HCT116 (cell line): ENCODE results near the gene ANO2.

Experiments used
- CBX3 ChIP-seq: IDR thresholded peaks from 2 replicates; pipeline ENCODE4 v1.6.1; 2012; ENCODE audit warnings: low read depth
- CTCF ChIP-seq, 3 experiments: fragments of 200-600 bp in 1 of 3; sonication (generic) in 1 of 3; IDR thresholded peaks in 2 of 3; conservative IDR thresholded peaks in 1 of 3; 2 replicates each; pipeline ENCODE4 v1.5.1; 2012 to 2017; ENCODE audit warnings: low read depth in 2 of 3, low read length in 2 of 3, antibody characterized with exemption in 1 of 3, borderline replicate concordance in 1 of 3, control low read depth in 1 of 3, mild to moderate bottlenecking in 1 of 3, mixed read lengths in 1 of 3, mixed run types in 1 of 3, moderate library complexity in 1 of 3; ENCODE audit not compliant: insufficient read depth in 1 of 3
- EZH2 ChIP-seq: fragments of 200-600 bp; sonication (generic); IDR thresholded peaks from 2 replicates; pipeline ENCODE4 v1.6.1; 2017; ENCODE audit warnings: antibody characterized with exemption, mixed run types
- EZH2phosphoT487 ChIP-seq: fragments of 200-600 bp; IDR thresholded peaks from 2 replicates; pipeline ENCODE4 v1.6.1; 2018; ENCODE audit warnings: antibody characterized with exemption, borderline replicate concordance
- FOSL1 ChIP-seq: IDR thresholded peaks from 2 replicates; pipeline ENCODE4 v1.6.1; 2012; ENCODE audit warnings: low read depth
- JUND ChIP-seq: IDR thresholded peaks from 2 replicates; pipeline ENCODE4 v1.6.1; 2012
- MAX ChIP-seq: IDR thresholded peaks from 2 replicates; pipeline ENCODE4 v1.6.1; 2012
- POLR2A ChIP-seq: IDR thresholded peaks from 2 replicates; pipeline ENCODE4 v1.7.0; 2011; ENCODE audit warnings: borderline replicate concordance; ENCODE audit not compliant: insufficient read depth, insufficient read length; ENCODE audit errors: extremely low read depth
- POLR2AphosphoS5 ChIP-seq: IDR thresholded peaks from 2 replicates; pipeline ENCODE4 v1.6.1; 2011; ENCODE audit warnings: mild to moderate bottlenecking, low read depth, low read length, moderate library complexity
- ZNF274 ChIP-seq: fragments of 200-500 bp; sonication (Bioruptor generic); IDR thresholded peaks from 2 replicates; pipeline ENCODE4 v1.6.1; 2014; ENCODE audit warnings: mild to moderate bottlenecking, low read depth, low read length, inconsistent platforms

- TF ChIP-seq POLR2A (no peak), JUND (no peak), FOSL1 (no peak), POLR2AphosphoS5 (no peak), CTCF (IDR thresholded peaks at IDR 0.05 in 2 of 3, conservative IDR thresholded peaks at IDR 0.05 in 1 of 3; ENCODE audit: borderline replicate concordance in 1 of 3, insufficient read depth in 1 of 3, low read depth in 2 of 3, low read length in 2 of 3) (no peak), ZNF274 (no peak), EZH2phosphoT487 (no peak), EZH2 (no peak), CBX3 (no peak), MAX (no peak)
Observed at GRCh38 chr12:5947006-5947405, 1.9 kb upstream of the ANO2 start.
